Breast epithelium (tissue), 4 donors: Measurements from ENCODE around the gene YKT6. TPM values are rescaled to one million over a fixed set of nuclear protein-coding genes. Genes with fewer than 3 reads are reported as not detected.

Experiments used
- DNase-seq, 2 donors: peaks; one replicate each; pipeline ENCODE4 v3.0.0-alpha.2; 2019; ENCODE audit warnings: low spot score in 2 of 2
- H3K27ac ChIP-seq, 2 donors: fragments of 200-600 bp; sonication (generic) in 1 of 2; one replicate each; pipeline ENCODE4 v1.5.1; 2016 to 2019; ENCODE audit warnings: mild to moderate bottlenecking in 1 of 2
- H3K27me3 ChIP-seq, 2 donors: fragments of 200-600 bp; sonication (generic) in 1 of 2; one replicate each; pipeline versions ENCODE4 v1.5.1 to v1.6.0; 2017 to 2019; ENCODE audit warnings: control low read depth in 1 of 2, mild to moderate bottlenecking in 1 of 2
- H3K36me3 ChIP-seq: fragments of 200-600 bp; one replicate; pipeline ENCODE4 v1.5.1; 2019
- H3K4me1 ChIP-seq, 2 donors: fragments of 200-600 bp; sonication (generic); one replicate each; pipeline ENCODE4 v1.5.1; 2016 to 2019; ENCODE audit warnings: control low read depth in 1 of 2
- H3K4me3 ChIP-seq, 3 donors: fragments of 200-600 bp; sonication (generic); 1 replicate in 2 of 3; 2 replicates in 1 of 3; pipeline ENCODE4 v1.5.1; 2016 to 2019; ENCODE audit warnings: mild to moderate bottlenecking in 3 of 3, moderate library complexity in 2 of 3
- H3K9me3 ChIP-seq, 2 donors: fragments of 200-600 bp; sonication (generic) in 1 of 2; one replicate each; pipeline ENCODE4 v1.5.1; 2016 to 2019; ENCODE audit warnings: control low read depth in 1 of 2
- CTCF ChIP-seq, 3 donors: fragments of 450-650 bp; IDR thresholded peaks; one replicate each; pipeline ENCODE4 v1.5.1; 2016 to 2017; ENCODE audit warnings: antibody characterized with exemption in 3 of 3, mild to moderate bottlenecking in 3 of 3, moderate library complexity in 3 of 3
- POLR2A ChIP-seq: fragments of 450-650 bp; IDR thresholded peaks from one replicate; pipeline ENCODE4 v1.6.1; 2016; ENCODE audit warnings: antibody characterized with exemption, mild to moderate bottlenecking, moderate library complexity
- POLR2AphosphoS5 ChIP-seq, 3 donors: sonication (generic); formaldehyde crosslinking; IDR thresholded peaks; one replicate each; pipeline ENCODE4 v1.6.1; 2017; ENCODE audit warnings: antibody characterized with exemption in 3 of 3
- intact Hi-C: fragments of 100-400 bp; cut with DNase I; formaldehyde crosslinking; loops from one replicate; pipeline ENCODE4 v1.15.1; 2023; ENCODE audit warnings: low total_unique reads
- total RNA-seq, 3 donors: library from RNA; depleted of rRNA; stranded (reverse); fragments of >200 nt; gene quantifications; one replicate each; pipeline ENCODE4 v1.1.0, GENCODE V29; 2016

The YKT6 gene
- total RNA-seq, 3 donors from 2014 or later = 40.2 to 57.0 (median 49.4) TPM

GRCh38 chr7:44185729-44186128 lies 15.0 kb upstream of the YKT6 start:
- H3K4me1 ChIP-seq = no peaks in the 10 kb centered on the region
- no peaks in the 10 kb centered on the region for H3K36me3 ChIP-seq
- TF ChIP-seq POLR2AphosphoS5 (IDR thresholded peaks at IDR 0.05) (no peak), CTCF (IDR thresholded peaks at IDR 0.05) (no peak), POLR2A (no peak)
- H3K27ac ChIP-seq = no peak overlapping the region
- H3K27me3 ChIP-seq = no peaks in the 10 kb centered on the region
- intact Hi-C loops = no loop called here
- no peak for DNase-seq
- H3K9me3 ChIP-seq = peaks cover 0 to 11% of the 10 kb centered on the region in 2 donors
- no peak overlapping the region for H3K4me3 ChIP-seq

DNA sequence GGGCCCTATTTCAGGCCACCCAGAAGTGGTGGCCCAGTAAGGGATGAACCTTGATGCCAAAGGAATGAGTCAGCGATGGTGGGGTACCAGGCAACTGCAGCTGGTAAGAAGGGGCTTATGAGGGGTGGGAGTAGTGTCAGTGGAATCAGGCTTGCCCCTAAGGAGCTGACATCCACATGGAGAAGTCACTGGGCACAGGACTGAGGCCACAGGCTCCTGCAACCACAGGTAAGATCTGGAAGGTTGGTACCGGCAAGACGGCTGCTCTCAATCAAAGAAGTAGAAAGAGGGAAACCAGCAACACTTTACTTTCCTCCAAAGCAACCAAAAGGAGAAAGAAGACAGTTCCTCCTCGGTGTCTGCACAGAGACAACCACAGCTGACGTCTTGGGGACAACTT lies 14.0 kb upstream of the YKT6 start:
- H3K27me3 ChIP-seq = no peaks in the 10 kb centered on the region
- no peak for DNase-seq
- no peaks in the 10 kb centered on the region for H3K36me3 ChIP-seq
- no peak overlapping the region for H3K4me3 ChIP-seq
- H3K9me3 ChIP-seq = peaks cover 0 to 11% of the 10 kb centered on the region in 2 donors
- no peaks in the 10 kb centered on the region for H3K4me1 ChIP-seq
- TF ChIP-seq CTCF (IDR thresholded peaks at IDR 0.05) (no peak), POLR2AphosphoS5 (IDR thresholded peaks at IDR 0.05) (no peak), POLR2A (no peak)
- intact Hi-C loops = no loop called here
- H3K27ac ChIP-seq = no peak overlapping the region

- TF ChIP-seq POLR2A = no peak
- TF ChIP-seq CTCF (IDR thresholded peaks at IDR 0.05) = no peak
- no peak for TF ChIP-seq POLR2AphosphoS5 (IDR thresholded peaks at IDR 0.05)
- Histone ChIP-seq H3K4me1 (no peaks in the 10 kb centered on the region), H3K36me3 (no peaks in the 10 kb centered on the region), H3K27ac (no peak overlapping the region), H3K27me3 (peaks cover 0 to 5% of the 10 kb centered on the region in 2 donors), H3K9me3 (peaks cover 0 to 3% of the 10 kb centered on the region in 2 donors), H3K4me3 (no peak overlapping the region)
- intact Hi-C loops = no loop called here
- DNase-seq = no peak
Observed at GRCh38 chr7:44187636-44188416, 13.0 kb upstream of the YKT6 start.

- Histone ChIP-seq H3K36me3 (no peaks in the 10 kb centered on the region), H3K27ac (no peak overlapping the region), H3K9me3 (no peaks in the 10 kb centered on the region), H3K4me3 (no peak overlapping the region), H3K4me1 (no peaks in the 10 kb centered on the region), H3K27me3 (peaks cover 0 to 5% of the 10 kb centered on the region in 2 donors)
- intact Hi-C loops = no loop called here
- DNase-seq = no peak
- TF ChIP-seq POLR2AphosphoS5 (IDR thresholded peaks at IDR 0.05) = no peak
- no peak for TF ChIP-seq CTCF (IDR thresholded peaks at IDR 0.05)
- TF ChIP-seq POLR2A = no peak
Observed at GRCh38 chr7:44188480-44189225, 12.1 kb upstream of the YKT6 start.
